ENCODE measurements around the gene UBXN7. TPM values are rescaled to one million over a fixed set of nuclear protein-coding genes. Genes with fewer than 3 reads are reported as not detected.

The UBXN7 gene
- total and polyA plus RNA-seq, 2 of the 13 experiments (the other 11 are each of a cell fraction or from before 2014, with no cell fraction given): 12.5 to 15.9 TPM

DNA sequence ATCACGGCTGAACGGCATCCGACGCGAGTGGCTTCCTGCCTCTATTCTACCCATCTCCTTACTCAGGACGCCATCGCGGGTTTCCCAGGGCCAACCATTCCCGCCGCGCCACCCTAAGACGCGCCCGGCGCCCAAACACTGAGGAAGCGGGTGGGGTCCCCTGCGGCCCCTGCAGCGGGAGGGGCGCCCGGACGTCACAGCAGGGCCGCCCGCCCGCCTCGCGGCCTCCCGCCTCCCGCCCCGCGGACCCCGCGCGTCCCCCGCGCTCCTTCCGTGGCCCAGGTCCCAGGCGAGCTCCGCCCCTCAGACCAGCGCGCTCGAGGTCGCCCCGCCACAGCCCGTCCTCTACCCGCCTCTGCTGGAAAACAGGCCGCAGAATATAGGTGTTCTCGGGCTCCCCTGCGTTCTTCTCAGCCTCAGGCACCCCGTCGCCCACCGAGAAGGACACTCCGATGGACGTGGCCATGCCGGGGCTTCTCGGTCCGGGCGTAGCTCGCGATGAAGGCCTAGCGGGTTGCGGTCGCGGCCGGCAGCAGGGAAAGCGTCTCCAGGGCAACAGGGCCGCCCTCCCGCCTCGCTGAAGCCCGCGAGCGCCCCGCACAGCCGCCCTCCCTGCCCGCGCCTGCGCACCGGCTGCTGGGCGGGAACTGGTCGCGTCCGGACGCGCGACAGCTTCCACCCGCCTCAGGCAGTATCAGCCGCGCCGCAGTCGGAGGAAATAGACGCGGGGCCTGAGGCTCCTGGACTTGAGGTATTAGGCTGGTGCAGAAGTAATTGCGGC lies 114.3 kb downstream of the UBXN7 start, which contains the start of gene DYNLT2B (continued):
- TF ChIP-seq ZNF407 (CRISPR knock-in tag; IDR thresholded peaks at IDR 0.05; ENCODE audit: not compliant biosample characterization) (peak; percentile 59), ZMAT3 (CRISPR knock-in tag; conservative IDR thresholded peaks at IDR 0.05) (0 out of 2 replicates have a peak, but pooled peaks have one; percentile 49), NR2F1 (CRISPR knock-in tag; IDR thresholded peaks at IDR 0.05) (no peak), ZNF337 (CRISPR knock-in tag; IDR thresholded peaks at IDR 0.05; ENCODE audit: borderline replicate concordance, low read depth) (peak; percentile 94; the same call in 1 of the 2 replicates), SRSF1 (optimal IDR thresholded peaks at IDR 0.05; ENCODE audit: low read depth, low read length) (no peak), MBD4 (IDR thresholded peaks at IDR 0.05; ENCODE audit: borderline replicate concordance, low read length) (no peak), MIER3 (CRISPR knock-in tag; IDR thresholded peaks at IDR 0.05; ENCODE audit: borderline replicate concordance) (0 out of 2 replicates have a peak, but pooled peaks have one; percentile 7), ZSCAN30 (CRISPR knock-in tag; IDR thresholded peaks at IDR 0.05) (no peak), NONO (IDR thresholded peaks at IDR 0.05) (no peak), NONO (CRISPR knock-in tag; conservative IDR thresholded peaks at IDR 0.05) (peak; percentile 84), NCOR1 (IDR thresholded peaks at IDR 0.05; ENCODE audit: borderline replicate concordance, low read length) (no peak)
- TF ChIP-seq, protein P1, sequence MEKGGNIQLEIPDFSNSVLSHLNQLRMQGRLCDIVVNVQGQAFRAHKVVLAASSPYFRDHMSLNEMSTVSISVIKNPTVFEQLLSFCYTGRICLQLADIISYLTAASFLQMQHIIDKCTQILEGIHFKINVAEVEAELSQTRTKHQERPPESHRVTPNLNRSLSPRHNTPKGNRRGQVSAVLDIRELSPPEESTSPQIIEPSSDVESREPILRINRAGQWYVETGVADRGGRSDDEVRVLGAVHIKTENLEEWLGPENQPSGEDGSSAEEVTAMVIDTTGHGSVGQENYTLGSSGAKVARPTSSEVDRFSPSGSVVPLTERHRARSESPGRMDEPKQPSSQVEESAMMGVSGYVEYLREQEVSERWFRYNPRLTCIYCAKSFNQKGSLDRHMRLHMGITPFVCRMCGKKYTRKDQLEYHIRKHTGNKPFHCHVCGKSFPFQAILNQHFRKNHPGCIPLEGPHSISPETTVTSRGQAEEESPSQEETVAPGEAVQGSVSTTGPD (CRISPR knock-in tag; IDR thresholded peaks at IDR 0.05): no peak
- TF ChIP-seq, protein P2, sequence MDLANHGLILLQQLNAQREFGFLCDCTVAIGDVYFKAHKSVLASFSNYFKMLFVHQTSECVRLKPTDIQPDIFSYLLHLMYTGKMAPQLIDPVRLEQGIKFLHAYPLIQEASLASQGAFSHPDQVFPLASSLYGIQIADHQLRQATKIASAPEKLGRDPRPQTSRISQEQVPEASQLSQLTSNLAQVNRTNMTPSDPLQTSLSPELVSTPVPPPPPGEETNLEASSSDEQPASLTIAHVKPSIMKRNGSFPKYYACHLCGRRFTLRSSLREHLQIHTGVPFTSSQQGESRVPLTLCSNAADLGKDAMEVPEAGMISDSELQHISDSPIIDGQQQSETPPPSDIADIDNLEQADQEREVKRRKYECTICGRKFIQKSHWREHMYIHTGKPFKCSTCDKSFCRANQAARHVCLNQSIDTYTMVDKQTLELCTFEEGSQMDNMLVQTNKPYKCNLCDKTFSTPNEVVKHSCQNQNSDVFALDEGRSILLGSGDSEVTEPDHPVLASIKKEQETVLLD (CRISPR knock-in tag; IDR thresholded peaks at IDR 0.05; ENCODE audit: low read depth): no peak
- TF ChIP-seq, protein P3, sequence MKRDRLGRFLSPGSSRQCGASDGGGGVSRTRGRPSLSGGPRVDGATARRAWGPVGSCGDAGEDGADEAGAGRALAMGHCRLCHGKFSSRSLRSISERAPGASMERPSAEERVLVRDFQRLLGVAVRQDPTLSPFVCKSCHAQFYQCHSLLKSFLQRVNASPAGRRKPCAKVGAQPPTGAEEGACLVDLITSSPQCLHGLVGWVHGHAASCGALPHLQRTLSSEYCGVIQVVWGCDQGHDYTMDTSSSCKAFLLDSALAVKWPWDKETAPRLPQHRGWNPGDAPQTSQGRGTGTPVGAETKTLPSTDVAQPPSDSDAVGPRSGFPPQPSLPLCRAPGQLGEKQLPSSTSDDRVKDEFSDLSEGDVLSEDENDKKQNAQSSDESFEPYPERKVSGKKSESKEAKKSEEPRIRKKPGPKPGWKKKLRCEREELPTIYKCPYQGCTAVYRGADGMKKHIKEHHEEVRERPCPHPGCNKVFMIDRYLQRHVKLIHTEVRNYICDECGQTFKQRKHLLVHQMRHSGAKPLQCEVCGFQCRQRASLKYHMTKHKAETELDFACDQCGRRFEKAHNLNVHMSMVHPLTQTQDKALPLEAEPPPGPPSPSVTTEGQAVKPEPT (CRISPR knock-in tag; IDR thresholded peaks at IDR 0.05; ENCODE audit: low read depth): peak; percentile 84; the same call in 1 of the 2 replicates
